ENCODE results near the gene KCNIP1.

KCNIP1 gene

GRCh38 chr5:170483701-170484458 lies 19.9 kb upstream of the KCNIP1 start:
- no peak for DNase-seq

GRCh38 chr5:170484459-170484831 lies 19.4 kb upstream of the KCNIP1 start:
- DNase-seq: no peak

- DNase-seq: no peak
Observed at GRCh38 chr5:170484847-170485615, 18.8 kb upstream of the KCNIP1 start.

- no peak for DNase-seq
Observed at GRCh38 chr5:170485616-170485911, 18.3 kb upstream of the KCNIP1 start.

GRCh38 chr5:170486371-170486770 lies 17.4 kb upstream of the KCNIP1 start:
- DNase-seq: no peak

GRCh38 chr5:170488570-170488969 lies 15.2 kb upstream of the KCNIP1 start:
- DNase-seq: no peak

- no peak for DNase-seq
Observed at GRCh38 chr5:170489199-170489598, 14.6 kb upstream of the KCNIP1 start.

GRCh38 chr5:170490381-170490780 lies 13.4 kb upstream of the KCNIP1 start:
- no peak for DNase-seq

GRCh38 chr5:170491479-170491878 lies 12.3 kb upstream of the KCNIP1 start:
- DNase-seq: peak; percentile 61

- DNase-seq: no peak
Observed at GRCh38 chr5:170493028-170493820, 10.6 kb upstream of the KCNIP1 start.

GRCh38 chr5:170494041-170494440 lies 9.8 kb upstream of the KCNIP1 start:
- DNase-seq: no peak

- no peak for DNase-seq
Observed at GRCh38 chr5:170495825-170496661, 7.8 kb upstream of the KCNIP1 start.

- no peak for DNase-seq
Observed at GRCh38 chr5:170496662-170497028, 7.2 kb upstream of the KCNIP1 start.

- DNase-seq: peak; percentile 45
Observed at GRCh38 chr5:170497311-170498038, 6.3 kb upstream of the KCNIP1 start.

GRCh38 chr5:170498811-170499351 lies 4.9 kb upstream of the KCNIP1 start:
- no peak for DNase-seq

- DNase-seq: no peak
Observed at GRCh38 chr5:170499621-170500020, 4.2 kb upstream of the KCNIP1 start.

GRCh38 chr5:170501361-170501760 lies 2.5 kb upstream of the KCNIP1 start:
- DNase-seq: no peak

GRCh38 chr5:170501931-170502330 lies 1.9 kb upstream of the KCNIP1 start:
- no peak for DNase-seq

- no peak for DNase-seq
Observed at GRCh38 chr5:170504616-170505266, 921 bp downstream of the KCNIP1 start.

GRCh38 chr5:170508036-170508435 lies 4.2 kb downstream of the KCNIP1 start:
- DNase-seq: no peak

- no peak for DNase-seq
Observed at GRCh38 chr5:170508660-170509347, 5.0 kb downstream of the KCNIP1 start.

Data from left hindlimb (tissue), 1 donor.